HG02798 (cell line): Measurements from ENCODE around the gene FRMD6.
"Not testable (repeated sequence)": the region's sequence is repeated elsewhere in the genome, so short reads cannot be mapped to it uniquely, and the experiment has no call there.

Experiments used
- ATAC-seq: cut with Tn5 transposase; IDR thresholded peaks from one replicate; pipeline ENCODE4 v1.9.1; 2021; ENCODE audit warnings: mild to moderate bottlenecking; ENCODE audit not compliant: unreplicated experiment, poor library complexity

FRMD6 gene

DNA sequence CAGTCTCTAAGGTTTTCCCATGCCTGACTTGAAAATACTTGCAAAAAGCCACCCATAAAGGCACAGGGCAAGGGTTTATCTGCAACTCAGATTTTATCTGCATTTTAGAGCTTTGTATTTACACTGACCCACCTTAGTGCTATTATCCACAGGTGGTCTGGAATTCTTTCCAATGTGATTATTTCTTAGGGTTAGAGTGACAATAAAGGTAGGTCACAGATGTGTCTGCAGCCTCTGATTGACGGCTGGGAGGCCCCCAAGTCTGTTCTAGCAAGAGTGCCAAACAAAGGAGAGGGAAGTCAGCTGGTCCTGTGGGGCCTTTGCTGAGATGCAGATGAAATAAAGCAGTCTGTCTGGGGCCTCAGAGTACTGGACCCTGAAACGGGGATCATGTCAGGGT, 64.0 kb downstream of the FRMD6 start:
- no peak for ATAC-seq

DNA sequence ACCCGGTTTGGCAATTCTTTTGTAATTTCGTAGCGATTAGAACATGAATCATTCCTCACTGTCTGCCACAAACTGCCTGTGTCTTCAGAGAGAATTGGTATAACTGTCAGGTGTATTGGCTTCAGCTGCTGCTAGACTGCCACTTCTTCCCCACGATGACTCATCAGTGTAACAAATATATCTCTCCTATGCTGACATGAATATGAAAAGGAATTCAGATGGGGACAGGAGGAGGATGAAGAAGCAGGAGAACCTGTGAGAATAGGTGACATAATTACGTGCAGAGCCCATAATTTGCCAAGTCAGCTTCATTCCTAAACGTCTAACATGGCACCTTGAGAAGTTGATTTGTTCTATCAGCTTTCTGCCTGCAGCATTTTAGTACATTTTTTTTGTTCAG, 64.9 kb downstream of the FRMD6 start:
- no peak for ATAC-seq

DNA sequence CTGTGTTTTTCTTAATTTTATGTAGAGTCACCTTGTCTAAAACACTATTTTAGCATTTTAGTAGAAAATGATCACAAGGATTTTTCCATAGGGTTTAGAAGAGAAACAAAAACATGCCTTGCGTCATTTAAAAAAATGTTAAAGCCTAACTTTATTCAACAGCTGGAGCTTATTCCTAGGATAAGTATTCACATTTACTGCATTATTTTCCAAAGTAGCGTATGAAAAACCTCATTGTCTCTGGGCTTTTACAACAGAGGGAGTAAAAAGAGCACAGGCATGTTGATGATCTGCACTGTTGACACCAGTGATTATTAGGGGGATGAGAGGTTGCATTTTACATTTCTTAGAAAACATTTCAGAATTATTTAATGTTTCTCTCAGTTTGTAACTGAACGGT, 66.1 kb downstream of the FRMD6 start:
- ATAC-seq = no peak

DNA sequence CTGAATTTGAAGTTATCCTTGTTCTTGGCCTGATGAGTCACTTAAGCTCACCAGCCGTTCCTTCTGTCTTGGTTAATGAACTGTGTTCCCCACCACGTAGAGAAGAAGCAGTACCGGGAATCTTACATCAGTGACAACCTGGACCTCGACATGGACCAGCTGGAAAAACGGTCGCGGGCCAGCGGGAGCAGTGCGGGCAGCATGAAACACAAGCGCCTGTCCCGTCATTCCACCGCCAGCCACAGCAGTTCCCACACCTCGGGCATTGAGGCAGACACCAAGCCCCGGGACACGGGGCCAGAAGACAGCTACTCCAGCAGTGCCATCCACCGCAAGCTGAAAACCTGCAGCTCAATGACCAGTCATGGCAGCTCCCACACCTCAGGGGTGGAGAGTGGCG, 68.2 kb downstream of the FRMD6 start:
- ATAC-seq = no peak

DNA sequence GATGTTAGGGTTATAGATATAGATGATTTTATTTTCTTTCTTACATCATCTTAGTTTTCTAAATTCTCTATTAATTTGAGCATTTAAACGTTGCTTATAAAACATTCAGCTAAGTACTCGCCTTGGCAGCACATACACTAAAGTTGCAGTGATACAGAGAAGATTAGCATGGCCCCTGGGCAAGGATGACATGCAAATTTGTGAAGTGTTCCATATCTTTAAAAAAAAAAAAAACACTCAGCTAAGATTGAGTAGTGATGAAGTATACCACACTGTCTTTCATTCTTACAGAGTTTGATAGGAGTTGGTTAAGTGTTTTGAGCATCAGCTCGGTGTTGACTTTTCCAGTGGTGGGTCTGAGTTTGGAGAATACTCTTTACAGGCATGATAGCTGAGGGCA, 72.3 kb downstream of the FRMD6 start:
- ATAC-seq = no peak

DNA sequence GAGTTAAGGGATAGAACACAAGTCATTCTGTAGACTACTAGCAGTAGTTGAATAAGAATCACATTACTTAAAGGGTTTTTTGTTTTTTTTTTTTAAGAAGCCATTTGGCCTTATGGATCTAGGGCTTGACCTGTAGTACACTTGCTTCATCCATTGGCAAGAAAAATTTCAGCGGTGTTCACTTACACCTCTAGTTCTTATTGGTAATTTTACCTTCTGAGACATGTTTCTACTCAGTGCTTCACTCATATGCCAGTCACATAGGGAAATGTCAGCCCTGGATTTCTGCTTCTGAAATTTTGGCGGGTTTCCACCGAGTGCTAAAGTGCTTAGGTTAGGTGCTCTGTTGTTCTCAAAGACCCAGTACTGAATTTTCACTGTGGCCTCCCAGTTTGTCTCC, 72.9 kb downstream of the FRMD6 start:
- ATAC-seq = no peak

DNA sequence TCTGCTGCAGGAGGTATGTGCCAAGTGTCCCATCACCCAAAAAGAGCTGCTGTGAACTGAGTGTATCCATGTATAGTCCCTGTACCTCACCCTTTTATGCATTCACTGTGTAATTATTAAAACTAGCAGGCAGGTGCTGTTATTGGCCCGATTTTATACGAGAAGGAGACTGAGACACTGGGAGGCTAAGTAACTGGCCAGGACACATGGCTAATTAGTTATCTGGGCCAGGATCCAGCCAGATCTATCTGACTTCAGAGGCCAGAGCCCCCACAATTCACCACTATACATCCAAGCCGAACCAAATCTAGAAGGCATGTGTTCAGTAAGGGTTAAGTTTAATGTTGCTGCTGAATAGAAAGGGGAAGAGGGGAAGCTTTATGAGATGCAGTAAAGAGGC, 73.4 kb downstream of the FRMD6 start:
- ATAC-seq = no peak

DNA sequence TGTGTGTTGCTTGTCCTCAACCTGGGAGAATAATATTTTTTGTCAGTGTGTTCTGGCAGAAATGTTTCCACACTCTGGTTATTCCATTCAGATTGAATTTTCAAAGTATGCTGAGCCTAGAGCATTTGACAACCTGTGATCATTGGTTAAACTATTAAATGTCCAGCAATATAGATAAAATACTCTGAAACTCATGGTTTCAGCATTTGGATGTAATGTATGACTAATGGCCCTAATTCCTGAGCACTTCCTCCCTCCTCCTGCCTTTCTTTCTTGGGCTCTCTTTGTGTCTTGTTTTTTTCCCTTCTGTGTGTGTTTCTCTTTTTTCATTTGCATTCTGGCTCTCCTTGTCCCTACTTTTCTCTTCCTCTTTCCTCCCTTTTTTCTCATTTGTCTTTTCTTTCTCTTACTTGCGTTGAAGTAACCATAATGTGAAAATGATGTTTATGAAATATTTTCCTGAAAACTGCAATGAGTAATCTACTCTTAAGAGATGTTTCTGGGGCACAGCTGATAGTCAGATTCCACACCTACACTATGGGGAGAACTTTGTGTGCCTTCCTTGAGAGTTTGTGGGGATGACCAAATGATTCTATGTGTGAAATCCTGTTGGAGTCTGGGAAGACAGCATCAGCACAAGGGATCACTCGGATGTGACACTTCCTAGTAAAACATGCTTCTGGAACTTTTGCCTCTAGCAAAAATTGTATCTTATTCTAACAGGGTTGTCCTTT, 74.6 kb downstream of the FRMD6 start:
- no peak for ATAC-seq

DNA sequence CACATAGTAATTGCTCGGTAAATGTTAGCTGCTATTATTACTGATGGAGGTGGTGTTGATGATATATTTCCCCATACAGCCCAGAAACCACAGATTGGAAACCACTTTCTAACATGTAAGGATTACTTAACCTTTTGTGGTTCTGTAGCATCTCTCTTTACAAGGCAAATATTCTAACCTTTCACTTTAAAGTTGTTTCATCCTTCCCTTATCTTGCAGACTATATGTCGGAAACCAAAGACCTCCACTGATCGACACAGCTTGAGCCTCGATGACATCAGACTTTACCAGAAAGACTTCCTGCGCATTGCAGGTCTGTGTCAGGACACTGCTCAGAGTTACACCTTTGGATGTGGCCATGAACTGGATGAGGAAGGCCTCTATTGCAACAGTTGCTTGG, 75.8 kb downstream of the FRMD6 start:
- ATAC-seq = no peak

DNA sequence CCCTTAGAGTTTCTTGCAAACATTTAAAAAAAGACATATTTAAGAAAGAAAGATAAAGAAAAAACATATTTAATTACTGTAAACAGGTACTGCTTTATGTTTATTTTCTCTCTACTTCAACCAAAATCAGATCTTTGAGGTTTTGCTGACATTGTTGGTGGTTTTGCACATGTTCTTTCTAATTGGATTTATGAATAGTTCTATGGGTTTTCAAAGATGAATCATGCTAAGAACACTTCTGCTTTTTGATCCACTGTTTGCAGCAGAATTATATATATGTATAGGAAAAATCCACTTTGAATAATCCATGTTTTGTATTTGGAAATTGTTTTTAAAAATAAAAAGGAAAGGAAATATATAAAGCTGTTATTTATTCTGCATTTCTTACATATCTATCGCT, 78.4 kb downstream of the FRMD6 start:
- ATAC-seq = no peak

DNA sequence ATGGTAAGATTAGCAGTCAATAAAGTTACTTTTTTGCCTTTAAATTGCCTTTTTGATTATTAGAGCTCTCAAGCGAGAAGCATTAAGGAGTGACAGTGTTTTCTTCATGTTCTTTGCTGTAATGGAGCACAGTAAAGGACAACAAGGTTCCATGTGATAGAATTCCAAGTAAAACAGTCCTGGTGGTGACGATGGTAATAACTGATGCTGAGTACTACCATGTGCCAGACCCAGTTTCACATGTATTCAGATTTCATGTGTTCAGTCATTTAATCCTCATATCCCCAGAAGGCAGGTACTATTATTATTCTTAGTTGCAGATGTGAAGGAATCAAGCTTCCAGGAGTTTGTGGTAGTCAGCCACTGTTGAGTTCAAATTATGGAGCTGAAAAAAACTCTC, 79.0 kb downstream of the FRMD6 start:
- ATAC-seq = no peak

DNA sequence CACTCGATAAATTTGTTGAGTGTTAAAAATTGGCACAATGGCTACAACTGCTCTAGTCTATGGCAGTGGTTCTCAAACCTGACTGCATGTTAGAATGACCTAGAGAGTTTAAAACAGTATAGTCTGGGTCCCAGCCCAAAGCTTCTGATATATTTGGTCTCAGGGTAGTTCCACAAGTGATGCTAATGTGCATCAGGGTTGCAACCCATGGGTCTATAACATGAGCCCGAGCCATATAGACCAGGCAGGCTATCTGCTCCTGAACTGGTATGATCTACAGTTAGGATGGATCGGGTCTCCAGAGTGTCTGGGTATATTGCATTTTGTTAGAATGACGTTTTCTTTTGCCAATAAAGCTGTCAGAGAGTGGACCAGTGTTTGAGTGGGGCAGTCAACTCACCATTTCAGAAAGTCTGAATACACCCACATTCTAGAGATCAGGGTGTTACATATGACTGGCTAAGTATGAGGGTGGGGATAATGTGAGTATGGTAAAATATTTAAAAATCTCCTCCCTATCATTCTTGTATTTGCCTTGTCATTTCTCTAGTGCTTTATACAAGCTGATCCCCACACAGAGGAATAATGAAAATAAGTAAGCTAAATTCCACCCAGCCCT, 80.9 kb downstream of the FRMD6 start:
- ATAC-seq = no peak

DNA sequence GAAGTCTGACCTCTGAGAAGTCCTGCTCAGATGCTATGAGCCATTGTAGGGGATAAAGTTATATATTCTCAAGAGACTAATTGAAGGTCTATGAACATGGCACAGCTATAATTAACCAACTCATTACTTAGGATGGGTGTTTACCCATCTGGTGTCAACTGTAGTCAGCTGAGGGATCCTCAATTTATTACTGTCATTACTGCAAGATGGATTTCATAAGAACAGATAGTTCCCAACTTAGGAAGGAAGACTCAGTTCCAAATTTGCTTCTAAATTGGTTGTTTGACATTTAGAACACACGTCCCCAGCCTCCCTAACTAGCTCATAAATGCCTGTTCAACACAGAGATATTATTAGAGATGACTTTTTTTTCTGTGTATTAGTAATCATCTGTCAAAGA, 81.4 kb downstream of the FRMD6 start:
- ATAC-seq = no peak

DNA sequence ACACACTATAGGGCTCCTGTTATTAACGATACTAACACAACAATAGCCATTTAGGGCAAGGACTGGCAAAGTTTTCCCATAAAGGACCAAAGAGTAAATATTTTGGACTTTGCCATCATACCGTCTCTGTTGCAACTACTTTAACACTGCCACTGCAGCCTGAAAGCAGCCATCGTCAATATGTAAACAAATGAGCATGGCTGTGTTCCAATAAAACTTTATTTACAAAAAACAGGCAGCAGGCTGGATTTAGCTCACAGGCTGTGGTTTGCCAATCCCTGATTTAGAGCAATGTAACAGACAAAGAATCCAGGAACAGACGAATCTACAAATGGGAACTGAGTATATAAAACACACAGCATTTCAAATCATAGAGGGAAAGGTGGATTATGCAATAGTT, 84.1 kb downstream of the FRMD6 start:
- no peak for ATAC-seq

DNA sequence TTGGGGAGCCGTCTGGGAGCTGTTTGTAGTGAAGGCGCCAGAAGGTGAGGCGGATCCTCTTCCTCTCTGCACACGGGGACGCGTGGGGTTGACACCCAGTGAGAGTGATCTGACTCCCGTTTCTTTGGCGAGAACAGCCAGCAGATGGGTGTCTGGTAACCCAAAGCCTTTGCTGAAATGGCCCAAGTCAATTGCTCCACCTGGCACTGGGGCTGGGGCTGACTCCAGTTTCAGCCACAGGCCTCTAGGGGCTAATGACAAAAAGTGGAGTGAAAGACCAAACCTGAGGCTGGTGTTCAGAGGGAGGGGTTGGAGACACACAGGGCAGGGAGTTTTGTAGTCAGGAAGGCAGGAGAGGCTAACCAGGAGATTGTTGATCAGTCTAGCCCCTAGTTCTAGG, 87.0 kb downstream of the FRMD6 start:
- ATAC-seq = peak; percentile 92

DNA sequence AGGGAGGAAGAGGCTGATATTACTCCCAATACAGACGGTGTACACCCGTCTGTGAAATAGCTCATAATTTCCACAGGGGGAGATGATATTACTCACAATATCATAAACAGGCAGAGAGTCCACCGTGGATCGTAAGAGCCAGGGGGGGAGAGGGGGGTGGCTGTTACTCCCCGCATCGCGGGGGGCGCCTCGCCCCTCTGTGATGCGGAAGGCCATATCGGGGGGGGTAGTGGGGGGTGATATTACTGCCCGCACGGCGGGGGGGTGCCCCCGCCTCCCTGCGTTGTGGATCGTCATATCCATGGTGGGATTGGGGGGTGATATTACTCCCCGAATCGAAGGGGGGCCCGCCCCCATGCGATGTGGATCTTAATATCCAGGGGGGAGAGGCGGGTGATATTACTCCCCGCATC, 91.9 kb downstream of the FRMD6 start:
- no peak for ATAC-seq

DNA sequence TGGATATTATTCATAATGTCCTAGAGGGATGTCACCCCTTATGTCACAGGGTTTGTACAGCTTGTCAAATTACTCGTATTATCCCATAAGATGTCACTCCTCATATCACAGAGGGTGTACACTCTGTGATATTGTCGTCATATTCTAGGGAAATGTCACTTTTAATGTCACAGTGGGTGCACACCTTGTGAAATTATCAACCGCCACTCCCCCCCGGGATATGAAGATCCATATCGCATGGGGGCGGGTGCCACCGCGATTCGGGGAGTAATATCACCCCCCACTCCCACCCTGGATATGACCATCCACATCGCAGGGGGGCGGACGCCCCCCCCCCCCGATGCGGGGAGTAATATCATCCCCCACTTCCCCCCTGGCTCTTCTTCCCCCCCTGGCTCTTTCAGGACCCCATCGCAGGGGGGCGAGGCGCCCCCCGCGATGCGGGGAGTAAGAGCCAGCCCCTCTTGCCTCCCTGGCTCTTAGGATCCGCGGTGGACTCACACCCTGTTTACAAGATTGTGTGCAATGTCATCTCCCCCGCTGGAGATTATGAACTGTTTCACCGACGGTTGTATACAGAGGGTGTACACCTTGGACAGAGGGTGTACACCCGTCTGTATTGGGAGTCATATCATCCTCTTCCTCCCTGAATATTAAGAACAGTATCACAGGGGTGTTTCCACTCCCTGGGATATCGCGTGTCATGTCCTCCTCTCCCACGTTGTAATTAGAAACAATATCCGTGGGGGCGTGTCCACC, 92.8 kb downstream of the FRMD6 start:
- no peak for ATAC-seq

DNA sequence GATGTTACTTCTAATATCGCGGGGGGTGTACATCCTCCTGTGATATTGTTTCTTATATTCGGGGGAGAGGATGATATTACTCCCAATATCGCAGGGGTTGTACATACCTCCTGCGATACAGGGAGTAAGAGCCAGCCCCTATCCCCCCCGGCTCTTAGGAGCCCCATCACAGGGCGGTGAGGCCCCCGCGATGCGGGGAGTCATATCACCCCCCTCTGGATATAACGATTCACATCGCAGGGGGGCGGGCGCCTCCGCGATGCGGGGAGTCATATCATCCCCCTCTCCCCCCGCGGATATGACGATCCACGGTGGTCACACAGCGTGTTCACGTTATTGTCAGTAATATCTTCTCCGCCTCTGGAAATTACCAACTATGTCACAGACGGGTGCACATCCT, 95.1 kb downstream of the FRMD6 start:
- ATAC-seq = not testable (repeated sequence)

DNA sequence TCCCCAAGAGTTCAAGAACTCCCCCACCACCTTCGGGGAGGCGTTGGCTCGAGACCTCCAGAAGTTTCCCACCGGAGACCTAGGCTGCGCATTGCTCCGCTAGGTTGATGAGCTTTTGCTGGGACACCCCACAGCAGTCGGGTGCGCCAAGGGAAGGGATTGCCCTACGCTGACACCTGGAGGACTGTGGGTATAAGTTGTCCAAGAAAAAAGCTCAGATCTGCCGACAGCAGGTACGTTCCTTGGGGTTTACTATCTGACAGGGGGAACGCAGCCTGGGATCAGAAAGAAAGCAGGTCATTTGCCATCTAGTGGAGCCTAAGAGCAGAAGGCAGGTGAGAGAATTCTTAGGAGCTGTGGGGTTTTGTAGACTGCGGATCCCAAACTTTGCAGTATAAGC, 98.8 kb downstream of the FRMD6 start:
- ATAC-seq = no peak

DNA sequence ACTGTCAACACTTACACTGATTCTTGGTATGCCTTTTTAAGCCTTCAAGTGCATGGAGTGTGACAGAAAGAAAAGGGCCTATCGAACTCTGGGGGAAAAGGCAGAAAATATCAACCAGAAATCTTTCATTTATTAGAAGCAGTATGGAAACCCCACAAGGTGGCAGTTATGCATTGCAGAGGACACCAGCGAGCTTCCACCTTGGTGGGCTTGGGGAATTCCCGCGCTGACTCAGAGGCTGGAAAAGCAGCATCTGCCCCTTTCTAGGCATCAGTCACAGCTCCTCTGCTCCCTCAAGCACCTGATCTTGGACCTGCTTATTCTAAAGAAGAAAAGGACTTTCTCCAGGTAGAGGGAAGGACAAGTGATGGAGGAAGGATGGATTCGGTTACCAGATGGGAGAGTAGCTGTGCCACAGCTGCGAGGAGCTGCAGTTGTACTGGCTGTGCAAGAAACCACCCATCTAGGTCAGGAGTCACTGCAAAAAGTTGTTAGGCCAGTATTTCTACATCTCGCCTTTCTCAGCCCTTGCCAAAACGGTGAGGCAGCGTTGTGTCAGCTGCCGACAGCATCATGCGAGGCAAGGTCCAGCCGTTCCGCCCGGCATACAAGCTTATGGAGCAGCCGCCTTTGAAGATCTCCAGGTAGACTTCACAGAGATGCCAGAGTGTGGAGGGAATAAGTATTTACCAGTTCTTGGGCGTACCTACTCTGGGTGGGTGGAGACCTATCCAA, 100.1 kb downstream of the FRMD6 start:
- not testable (repeated sequence) for ATAC-seq

DNA sequence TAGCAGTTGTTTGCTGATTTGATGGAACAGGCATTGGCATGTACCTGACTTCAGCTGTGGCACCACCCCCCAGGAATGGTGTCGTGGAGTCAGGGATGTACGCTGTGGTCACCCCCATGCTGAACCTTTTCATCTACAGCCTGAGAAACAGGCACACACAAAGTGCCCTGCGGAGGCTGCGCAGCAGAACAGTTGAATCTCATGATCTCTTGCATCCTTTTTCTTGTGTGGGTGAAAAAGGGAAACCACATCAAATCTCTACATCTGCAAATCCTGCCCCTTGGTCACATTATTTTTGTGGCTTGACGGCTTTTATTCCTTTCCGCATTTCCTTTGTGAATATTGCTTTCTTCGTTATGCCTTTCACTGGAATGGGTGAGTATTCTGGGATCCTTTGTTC, 106.0 kb downstream of the FRMD6 start:
- not testable (repeated sequence) for ATAC-seq
